Measurements from ENCODE around the gene PANK4.
"Not testable (repeated sequence)": the region's sequence is repeated elsewhere in the genome, so short reads cannot be mapped to it uniquely, and the experiment has no call there.

DNA sequence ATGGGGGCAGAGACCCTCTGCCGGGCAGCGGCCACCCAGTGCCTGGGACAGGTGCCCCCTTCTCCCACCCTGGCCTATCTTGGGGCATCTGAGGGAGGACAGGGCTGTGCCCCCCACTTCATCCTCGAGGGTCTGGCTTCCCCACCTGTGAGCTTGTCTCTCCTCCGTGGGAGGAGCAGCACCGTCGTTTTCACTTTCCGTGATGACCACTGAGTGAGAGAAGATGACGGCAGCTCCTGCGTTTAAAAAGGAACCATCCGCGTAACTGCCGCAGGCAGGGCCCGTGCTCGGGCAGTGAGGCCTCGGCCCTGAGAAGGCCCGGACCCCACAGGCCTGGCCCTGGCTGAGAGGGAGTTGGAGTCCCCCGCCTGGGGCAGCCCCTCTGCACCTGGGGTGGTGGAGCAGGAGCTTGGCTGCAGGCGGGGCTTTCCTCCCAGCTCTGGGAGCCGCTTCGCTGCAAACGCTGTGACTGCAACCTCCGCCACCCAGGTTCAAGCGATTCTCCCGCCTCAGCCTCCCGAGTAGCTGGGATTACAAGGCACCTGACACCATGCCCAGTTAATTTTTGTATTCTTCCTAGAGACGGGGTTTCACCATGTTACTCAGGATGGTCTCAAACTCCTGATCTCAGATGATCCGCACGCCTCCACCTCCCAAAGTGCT lies 23.1 kb upstream of the PANK4 start:
- TF ChIP-seq, protein P1, sequence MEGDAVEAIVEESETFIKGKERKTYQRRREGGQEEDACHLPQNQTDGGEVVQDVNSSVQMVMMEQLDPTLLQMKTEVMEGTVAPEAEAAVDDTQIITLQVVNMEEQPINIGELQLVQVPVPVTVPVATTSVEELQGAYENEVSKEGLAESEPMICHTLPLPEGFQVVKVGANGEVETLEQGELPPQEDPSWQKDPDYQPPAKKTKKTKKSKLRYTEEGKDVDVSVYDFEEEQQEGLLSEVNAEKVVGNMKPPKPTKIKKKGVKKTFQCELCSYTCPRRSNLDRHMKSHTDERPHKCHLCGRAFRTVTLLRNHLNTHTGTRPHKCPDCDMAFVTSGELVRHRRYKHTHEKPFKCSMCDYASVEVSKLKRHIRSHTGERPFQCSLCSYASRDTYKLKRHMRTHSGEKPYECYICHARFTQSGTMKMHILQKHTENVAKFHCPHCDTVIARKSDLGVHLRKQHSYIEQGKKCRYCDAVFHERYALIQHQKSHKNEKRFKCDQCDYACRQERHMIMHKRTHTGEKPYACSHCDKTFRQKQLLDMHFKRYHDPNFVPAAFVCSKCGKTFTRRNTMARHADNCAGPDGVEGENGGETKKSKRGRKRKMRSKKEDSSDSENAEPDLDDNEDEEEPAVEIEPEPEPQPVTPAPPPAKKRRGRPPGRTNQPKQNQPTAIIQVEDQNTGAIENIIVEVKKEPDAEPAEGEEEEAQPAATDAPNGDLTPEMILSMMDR (IDR thresholded peaks at IDR 0.05; ENCODE audit: low read depth, low read length, poor library complexity, severe bottlenecking) = not testable (repeated sequence)
- not testable (repeated sequence) for TF ChIP-seq EZH2phosphoT487 (IDR thresholded peaks at IDR 0.05; ENCODE audit: borderline replicate concordance, low read length)

All from DOHH2 (cell line).